SK-N-SH treated with all-trans-retinoic acid at 6 μM for 48 hours (cell line): ENCODE data around the gene DENND1A.

ENCODE experiments used
- ATAC-seq: fragments of 200-7000 bp; cut with Tn5 transposase; 3 replicates; pipeline ENCODE4 v1.9.1; 2020; ENCODE audit warnings: mild to moderate bottlenecking, moderate library complexity
- ARNTL ChIP-seq: fragments of 450-650 bp; formaldehyde crosslinking; IDR thresholded peaks from 2 replicates; pipeline ENCODE4 v1.5.0; 2020; ENCODE audit warnings: low read depth, mild to moderate bottlenecking, moderate library complexity, borderline replicate concordance
- BACH2 ChIP-seq: fragments of 250-450 bp; sonication (Bioruptor Pico); IDR thresholded peaks from 2 replicates; pipeline ENCODE4 v1.9.0; 2021; ENCODE audit warnings: mild to moderate bottlenecking, borderline replicate concordance
- CSDC2 ChIP-seq: fragments of 250-450 bp; sonication (Bioruptor Pico); IDR thresholded peaks from 2 replicates; pipeline ENCODE4 v1.5.0; 2020; ENCODE audit warnings: mild to moderate bottlenecking, moderate library complexity
- ESRRG ChIP-seq: fragments of 250-450 bp; sonication (Bioruptor Pico); IDR thresholded peaks from 2 replicates; pipeline ENCODE4 v1.6.1; 2021; ENCODE audit warnings: mild to moderate bottlenecking
- GLIS3 ChIP-seq: fragments of 250-450 bp; sonication (Bioruptor Pico); IDR thresholded peaks from 2 replicates; pipeline ENCODE4 v1.5.0; 2020; ENCODE audit warnings: mild to moderate bottlenecking, moderate library complexity
- ISL1 ChIP-seq: fragments of 250-450 bp; sonication (Bioruptor Pico); IDR thresholded peaks from 2 replicates; pipeline ENCODE4 v2.1.2; 2022; ENCODE audit warnings: mild to moderate bottlenecking, moderate library complexity
- OSR1 ChIP-seq: fragments of 250-450 bp; sonication (Bioruptor Pico); IDR thresholded peaks from 2 replicates; pipeline ENCODE4 v1.8.0; 2022; ENCODE audit warnings: moderate library complexity, mild to moderate bottlenecking, inconsistent platforms
- POU6F1 ChIP-seq: fragments of 250-450 bp; sonication (Bioruptor Pico); IDR thresholded peaks from 2 replicates; pipeline ENCODE4 v1.8.0; 2021; ENCODE audit warnings: low read depth, mild to moderate bottlenecking, moderate library complexity, borderline replicate concordance
- RARB ChIP-seq: fragments of 250-450 bp; sonication (Bioruptor Pico); IDR thresholded peaks from 2 replicates; pipeline ENCODE4 v1.8.0; 2021; ENCODE audit warnings: mild to moderate bottlenecking, moderate library complexity
- SNAI2 ChIP-seq: fragments of 250-450 bp; sonication (Bioruptor Pico); IDR thresholded peaks from 2 replicates; pipeline ENCODE4 v1.5.0; 2020; ENCODE audit warnings: mild to moderate bottlenecking, moderate library complexity
- TCF4 ChIP-seq: fragments of 250-450 bp; sonication (Bioruptor Pico); IDR thresholded peaks from 2 replicates; pipeline ENCODE4 v1.8.0; 2021; ENCODE audit warnings: mild to moderate bottlenecking, moderate library complexity, borderline replicate concordance
- ZC3H10 ChIP-seq: fragments of 250-450 bp; sonication (Bioruptor Pico); IDR thresholded peaks from 2 replicates; pipeline ENCODE4 v1.5.1; 2021; ENCODE audit warnings: mild to moderate bottlenecking, moderate library complexity
- ZFP3 ChIP-seq: fragments of 250-450 bp; sonication (Bioruptor Pico); IDR thresholded peaks from 2 replicates; pipeline ENCODE4 v1.5.0; 2020; ENCODE audit warnings: mild to moderate bottlenecking, moderate library complexity
- ZFP30 ChIP-seq: fragments of 450-650 bp; formaldehyde crosslinking; IDR thresholded peaks from 2 replicates; pipeline ENCODE4 v1.5.0; 2022; ENCODE audit warnings: mild to moderate bottlenecking, moderate library complexity
- ZNF565 ChIP-seq: fragments of 450-650 bp; formaldehyde crosslinking; conservative IDR thresholded peaks from 2 replicates; pipeline ENCODE4 v1.5.0; 2020; ENCODE audit warnings: low read depth, mild to moderate bottlenecking, moderate library complexity
- ZNF70 ChIP-seq: fragments of 450-650 bp; formaldehyde crosslinking; IDR thresholded peaks from 2 replicates; pipeline ENCODE4 v1.5.0; 2020; ENCODE audit warnings: mild to moderate bottlenecking, moderate library complexity
- ZNF8 ChIP-seq: fragments of 450-650 bp; formaldehyde crosslinking; IDR thresholded peaks from 2 replicates; pipeline ENCODE4 v1.5.0; 2020; ENCODE audit warnings: mild to moderate bottlenecking, moderate library complexity
- TF ChIP-seq, protein P1 (sequence below): fragments of 250-450 bp; sonication (Bioruptor Pico); IDR thresholded peaks from 2 replicates; pipeline ENCODE4 v1.5.1; 2021; ENCODE audit warnings: mild to moderate bottlenecking, moderate library complexity
- TF ChIP-seq, protein P2 (sequence below): fragments of 250-450 bp; sonication (Bioruptor Pico); IDR thresholded peaks from 2 replicates; pipeline ENCODE4 v1.5.0; 2020; ENCODE audit warnings: mild to moderate bottlenecking, moderate library complexity
- TF ChIP-seq, protein P3 (sequence below): fragments of 250-450 bp; sonication (Bioruptor Pico); IDR thresholded peaks from 2 replicates; pipeline ENCODE4 v1.8.0; 2020; ENCODE audit warnings: mild to moderate bottlenecking, moderate library complexity, borderline replicate concordance
- TF ChIP-seq, protein P4 (sequence below): fragments of 250-450 bp; sonication (Bioruptor Pico); IDR thresholded peaks from 2 replicates; pipeline ENCODE4 v1.5.1; 2020; ENCODE audit warnings: low read depth, mild to moderate bottlenecking, moderate library complexity

Gene DENND1A

GRCh38 chr9:123564652-123565051 lies 365.3 kb downstream of the DENND1A start:
- TF ChIP-seq GLIS3 (CRISPR knock-in tag), result no peak
- TF ChIP-seq, protein P1, sequence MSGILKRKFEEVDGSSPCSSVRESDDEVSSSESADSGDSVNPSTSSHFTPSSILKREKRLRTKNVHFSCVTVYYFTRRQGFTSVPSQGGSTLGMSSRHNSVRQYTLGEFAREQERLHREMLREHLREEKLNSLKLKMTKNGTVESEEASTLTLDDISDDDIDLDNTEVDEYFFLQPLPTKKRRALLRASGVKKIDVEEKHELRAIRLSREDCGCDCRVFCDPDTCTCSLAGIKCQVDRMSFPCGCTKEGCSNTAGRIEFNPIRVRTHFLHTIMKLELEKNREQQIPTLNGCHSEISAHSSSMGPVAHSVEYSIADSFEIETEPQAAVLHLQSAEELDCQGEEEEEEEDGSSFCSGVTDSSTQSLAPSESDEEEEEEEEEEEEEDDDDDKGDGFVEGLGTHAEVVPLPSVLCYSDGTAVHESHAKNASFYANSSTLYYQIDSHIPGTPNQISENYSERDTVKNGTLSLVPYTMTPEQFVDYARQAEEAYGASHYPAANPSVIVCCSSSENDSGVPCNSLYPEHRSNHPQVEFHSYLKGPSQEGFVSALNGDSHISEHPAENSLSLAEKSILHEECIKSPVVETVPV (CRISPR knock-in tag), result no peak
- TF ChIP-seq ISL1 (CRISPR knock-in tag), result no peak
- no peak for TF ChIP-seq ZNF8 (CRISPR knock-in tag)
- TF ChIP-seq ZNF70 (CRISPR knock-in tag), result no peak
- no peak for TF ChIP-seq ESRRG (CRISPR knock-in tag)
- TF ChIP-seq, protein P2, sequence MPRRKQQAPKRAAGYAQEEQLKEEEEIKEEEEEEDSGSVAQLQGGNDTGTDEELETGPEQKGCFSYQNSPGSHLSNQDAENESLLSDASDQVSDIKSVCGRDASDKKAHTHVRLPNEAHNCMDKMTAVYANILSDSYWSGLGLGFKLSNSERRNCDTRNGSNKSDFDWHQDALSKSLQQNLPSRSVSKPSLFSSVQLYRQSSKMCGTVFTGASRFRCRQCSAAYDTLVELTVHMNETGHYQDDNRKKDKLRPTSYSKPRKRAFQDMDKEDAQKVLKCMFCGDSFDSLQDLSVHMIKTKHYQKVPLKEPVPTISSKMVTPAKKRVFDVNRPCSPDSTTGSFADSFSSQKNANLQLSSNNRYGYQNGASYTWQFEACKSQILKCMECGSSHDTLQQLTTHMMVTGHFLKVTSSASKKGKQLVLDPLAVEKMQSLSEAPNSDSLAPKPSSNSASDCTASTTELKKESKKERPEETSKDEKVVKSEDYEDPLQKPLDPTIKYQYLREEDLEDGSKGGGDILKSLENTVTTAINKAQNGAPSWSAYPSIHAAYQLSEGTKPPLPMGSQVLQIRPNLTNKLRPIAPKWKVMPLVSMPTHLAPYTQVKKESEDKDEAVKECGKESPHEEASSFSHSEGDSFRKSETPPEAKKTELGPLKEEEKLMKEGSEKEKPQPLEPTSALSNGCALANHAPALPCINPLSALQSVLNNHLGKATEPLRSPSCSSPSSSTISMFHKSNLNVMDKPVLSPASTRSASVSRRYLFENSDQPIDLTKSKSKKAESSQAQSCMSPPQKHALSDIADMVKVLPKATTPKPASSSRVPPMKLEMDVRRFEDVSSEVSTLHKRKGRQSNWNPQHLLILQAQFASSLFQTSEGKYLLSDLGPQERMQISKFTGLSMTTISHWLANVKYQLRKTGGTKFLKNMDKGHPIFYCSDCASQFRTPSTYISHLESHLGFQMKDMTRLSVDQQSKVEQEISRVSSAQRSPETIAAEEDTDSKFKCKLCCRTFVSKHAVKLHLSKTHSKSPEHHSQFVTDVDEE (CRISPR knock-in tag), result no peak
- no peak for TF ChIP-seq POU6F1
- no peak for TF ChIP-seq RARB
- no peak for TF ChIP-seq ZNF565 (CRISPR knock-in tag)
- no peak for TF ChIP-seq CSDC2 (CRISPR knock-in tag)
- no peak for TF ChIP-seq ZFP30 (CRISPR knock-in tag)
- ATAC-seq, result no peak

- peak; percentile 64; the same call in 1 of the 2 replicates for TF ChIP-seq CSDC2 (CRISPR knock-in tag)
- TF ChIP-seq BACH2, result no peak
- TF ChIP-seq ZFP30 (CRISPR knock-in tag), result peak; percentile 41; the same call in 1 of the 2 replicates
- TF ChIP-seq, protein P2 (CRISPR knock-in tag), result no peak
- TF ChIP-seq ZC3H10, result no peak
- ATAC-seq, result peak; percentile 95
Measured at GRCh38 chr9:123562844-123563346, 367.0 kb downstream of the DENND1A start.

- no peak for ATAC-seq
- TF ChIP-seq ISL1 (CRISPR knock-in tag) (no peak), CSDC2 (CRISPR knock-in tag) (no peak), RARB (no peak), ZNF565 (CRISPR knock-in tag) (no peak), SNAI2 (no peak), ARNTL (CRISPR knock-in tag) (no peak), ZC3H10 (no peak), TCF4 (CRISPR knock-in tag) (no peak), OSR1 (CRISPR knock-in tag) (no peak), ZFP3 (CRISPR knock-in tag) (no peak), ZNF70 (CRISPR knock-in tag) (no peak), ZNF8 (CRISPR knock-in tag) (no peak), POU6F1 (no peak)
- TF ChIP-seq, protein P3, sequence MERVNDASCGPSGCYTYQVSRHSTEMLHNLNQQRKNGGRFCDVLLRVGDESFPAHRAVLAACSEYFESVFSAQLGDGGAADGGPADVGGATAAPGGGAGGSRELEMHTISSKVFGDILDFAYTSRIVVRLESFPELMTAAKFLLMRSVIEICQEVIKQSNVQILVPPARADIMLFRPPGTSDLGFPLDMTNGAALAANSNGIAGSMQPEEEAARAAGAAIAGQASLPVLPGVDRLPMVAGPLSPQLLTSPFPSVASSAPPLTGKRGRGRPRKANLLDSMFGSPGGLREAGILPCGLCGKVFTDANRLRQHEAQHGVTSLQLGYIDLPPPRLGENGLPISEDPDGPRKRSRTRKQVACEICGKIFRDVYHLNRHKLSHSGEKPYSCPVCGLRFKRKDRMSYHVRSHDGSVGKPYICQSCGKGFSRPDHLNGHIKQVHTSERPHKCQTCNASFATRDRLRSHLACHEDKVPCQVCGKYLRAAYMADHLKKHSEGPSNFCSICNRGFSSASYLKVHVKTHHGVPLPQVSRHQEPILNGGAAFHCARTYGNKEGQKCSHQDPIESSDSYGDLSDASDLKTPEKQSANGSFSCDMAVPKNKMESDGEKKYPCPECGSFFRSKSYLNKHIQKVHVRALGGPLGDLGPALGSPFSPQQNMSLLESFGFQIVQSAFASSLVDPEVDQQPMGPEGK (CRISPR knock-in tag), result no peak
- TF ChIP-seq, protein P1 (CRISPR knock-in tag), result no peak
- TF ChIP-seq, protein P4, sequence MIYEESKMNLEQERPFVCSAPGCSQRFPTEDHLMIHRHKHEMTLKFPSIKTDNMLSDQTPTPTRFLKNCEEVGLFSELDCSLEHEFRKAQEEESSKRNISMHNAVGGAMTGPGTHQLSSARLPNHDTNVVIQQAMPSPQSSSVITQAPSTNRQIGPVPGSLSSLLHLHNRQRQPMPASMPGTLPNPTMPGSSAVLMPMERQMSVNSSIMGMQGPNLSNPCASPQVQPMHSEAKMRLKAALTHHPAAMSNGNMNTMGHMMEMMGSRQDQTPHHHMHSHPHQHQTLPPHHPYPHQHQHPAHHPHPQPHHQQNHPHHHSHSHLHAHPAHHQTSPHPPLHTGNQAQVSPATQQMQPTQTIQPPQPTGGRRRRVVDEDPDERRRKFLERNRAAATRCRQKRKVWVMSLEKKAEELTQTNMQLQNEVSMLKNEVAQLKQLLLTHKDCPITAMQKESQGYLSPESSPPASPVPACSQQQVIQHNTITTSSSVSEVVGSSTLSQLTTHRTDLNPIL, result no peak
Measured at GRCh38 chr9:123561046-123561445, 368.9 kb downstream of the DENND1A start.
